Measurements from ENCODE around the gene MFSD12. TPM values are rescaled to one million over a fixed set of nuclear protein-coding genes. Genes with fewer than 3 reads are reported as not detected.

MFSD12 gene
- 65.1 TPM for polyA plus RNA-seq (2013, experiment 1 of 2; ENCODE audit: insufficient read length)
- 55.3 TPM for polyA plus RNA-seq (2013, experiment 2 of 2; ENCODE audit: insufficient read length)

DNA sequence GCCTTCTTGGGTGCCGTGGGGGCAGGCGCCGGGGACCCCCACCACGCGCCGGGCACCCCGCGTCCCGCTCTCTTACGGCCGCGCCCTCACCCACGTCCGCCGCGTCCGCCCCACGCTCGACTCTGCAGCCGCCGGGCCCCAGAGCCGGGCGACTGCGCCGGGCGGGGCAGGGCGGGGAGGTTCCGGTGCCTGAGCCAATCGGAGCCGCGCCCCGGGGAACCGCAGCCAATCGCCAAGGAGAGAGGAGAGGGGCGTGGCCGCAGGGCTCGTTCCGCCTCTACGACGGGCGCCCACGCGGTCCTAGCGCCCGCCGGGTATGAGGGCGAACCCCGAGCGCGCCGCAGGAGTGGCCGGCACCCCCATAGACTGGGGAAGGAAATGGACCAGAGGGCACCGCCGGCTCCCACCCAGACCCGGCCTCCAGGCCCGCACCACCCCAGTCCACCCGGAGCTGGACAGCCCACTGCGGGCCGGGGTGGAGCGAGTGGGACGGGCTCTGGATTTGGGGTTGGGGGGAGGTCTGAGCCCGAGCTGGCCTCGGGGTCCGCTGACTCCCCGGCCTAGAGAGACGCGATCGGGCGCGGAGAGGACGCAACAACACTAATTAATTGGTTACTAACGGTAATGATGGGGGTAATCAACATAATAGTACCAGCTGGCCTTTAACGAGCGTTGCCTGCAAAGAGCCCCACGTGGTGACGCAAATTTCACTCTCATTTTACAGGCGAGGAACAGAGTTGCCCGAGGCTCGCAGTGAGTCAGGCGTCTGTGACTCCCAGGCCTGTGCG, at the start of gene MFSD12:
MFSD12 (minus strand) TSS at position 126 of the 788 bp plus-strand sequence. CDS start 183 bp downstream, outside the sequence.
- peak; percentile 93 for DNase-seq

DNA sequence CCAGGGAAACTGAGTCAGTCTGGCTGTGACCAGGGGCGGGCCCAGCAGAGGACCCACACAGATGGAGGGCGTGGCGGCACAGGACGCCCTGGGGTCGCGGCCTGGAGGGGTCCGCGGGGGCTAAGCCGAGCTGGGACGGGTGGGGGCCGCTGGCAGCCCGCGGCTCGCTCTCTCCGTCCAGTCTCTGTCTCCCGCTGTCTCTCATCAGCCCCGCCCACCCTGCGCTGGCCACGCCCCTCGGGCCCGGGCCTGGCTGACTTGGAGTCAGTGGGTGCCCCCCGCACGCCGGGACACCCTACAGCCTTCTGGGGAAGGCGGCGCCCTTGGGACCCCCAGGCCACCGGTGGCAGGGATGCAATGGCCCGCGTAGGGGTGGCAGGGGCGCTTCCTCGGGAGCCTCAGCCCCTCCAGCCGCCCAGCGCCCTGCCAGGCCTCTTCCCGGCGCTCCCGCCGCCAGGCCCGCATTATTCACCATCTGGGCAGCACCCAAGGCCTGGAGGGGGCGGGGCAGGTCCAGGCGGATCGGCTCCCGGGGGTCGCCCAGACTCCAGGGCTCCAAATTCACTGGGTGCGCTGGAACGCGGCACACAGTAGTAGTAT, 49.4 kb upstream of the MFSD12 start, which contains the start of gene TBXA2R:
TBXA2R (minus strand) TSS at position 186 of the 600 bp plus-strand sequence. CDS start 6,241 bp downstream, outside the sequence.
- DNase-seq = peak; percentile 67

DNA sequence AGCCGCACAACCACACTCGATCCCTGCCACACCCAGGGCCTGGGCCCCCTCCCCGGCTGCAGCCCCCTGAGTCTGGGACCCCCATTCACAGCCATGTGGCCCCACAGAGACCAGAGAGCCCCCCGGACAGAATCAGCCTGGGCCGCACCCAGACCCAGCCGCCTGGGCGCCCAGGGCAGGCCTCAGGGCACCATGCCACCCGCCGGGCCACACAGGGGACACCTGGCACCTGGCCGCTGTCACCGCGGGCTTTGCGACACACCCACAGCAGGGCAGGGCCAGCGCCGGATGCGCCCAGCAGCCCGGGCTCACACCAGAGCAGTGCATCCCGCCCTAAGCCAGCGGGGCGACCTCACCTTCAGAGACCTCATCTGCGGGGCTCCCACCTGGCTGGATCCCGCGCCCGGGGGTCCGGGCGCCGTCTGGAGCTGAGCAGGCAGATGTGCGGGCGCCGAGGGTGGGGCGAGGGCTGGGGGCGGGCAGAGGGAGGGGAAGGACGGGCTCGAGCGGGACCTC, 48.8 kb upstream of the MFSD12 start:
- DNase-seq = no peak

DNA sequence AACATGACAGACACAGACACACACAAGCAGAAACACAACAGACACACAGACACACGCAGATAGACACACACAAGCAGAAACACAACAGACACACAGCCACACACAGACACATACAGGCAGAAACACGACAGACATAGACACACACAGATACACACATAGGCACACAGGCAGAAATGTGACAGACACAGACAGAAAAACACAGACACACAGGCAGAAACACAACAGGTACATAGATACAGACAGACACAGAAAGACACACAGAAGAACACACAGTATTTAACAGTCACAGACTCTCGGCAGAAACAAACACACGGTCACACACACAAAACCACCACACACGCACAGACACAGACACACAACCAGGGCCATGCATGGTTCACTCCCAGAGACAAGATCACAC, 48.4 kb upstream of the MFSD12 start:
- DNase-seq = no peak

DNA sequence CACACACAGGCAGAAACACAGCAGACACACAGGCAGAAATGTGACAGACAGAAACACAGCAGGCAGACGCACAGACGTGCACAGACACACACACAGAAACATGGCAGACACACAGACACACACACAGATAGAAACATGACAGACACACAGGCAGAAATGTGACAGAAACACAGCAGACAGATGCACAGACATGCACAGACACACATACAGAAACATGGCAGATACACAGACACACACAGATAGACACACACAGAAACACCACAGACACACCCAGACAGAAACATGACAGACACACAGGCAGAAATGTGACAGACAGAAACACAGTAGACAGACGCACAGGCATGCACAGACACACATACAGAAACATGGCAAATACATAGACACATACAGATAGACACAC, 48.0 kb upstream of the MFSD12 start:
- no peak for DNase-seq

DNA sequence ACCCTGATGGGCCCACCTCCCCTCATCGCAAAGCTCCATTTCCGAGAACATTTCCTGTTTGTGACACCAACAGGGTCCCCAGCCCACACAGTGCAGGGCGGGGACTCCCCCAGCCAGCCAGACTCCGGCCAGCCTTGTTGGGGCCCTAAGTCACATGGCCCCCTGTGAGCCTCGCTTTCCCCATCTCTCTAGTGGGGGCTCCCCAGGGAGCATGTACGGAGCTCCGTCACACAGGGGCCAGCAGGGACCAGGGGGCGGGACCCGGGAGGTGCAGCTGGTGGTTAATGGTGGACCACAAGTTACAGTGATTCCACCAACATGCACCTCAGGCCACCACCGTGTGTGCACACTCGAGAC, 47.6 kb upstream of the MFSD12 start:
- DNase-seq = no peak

DNA sequence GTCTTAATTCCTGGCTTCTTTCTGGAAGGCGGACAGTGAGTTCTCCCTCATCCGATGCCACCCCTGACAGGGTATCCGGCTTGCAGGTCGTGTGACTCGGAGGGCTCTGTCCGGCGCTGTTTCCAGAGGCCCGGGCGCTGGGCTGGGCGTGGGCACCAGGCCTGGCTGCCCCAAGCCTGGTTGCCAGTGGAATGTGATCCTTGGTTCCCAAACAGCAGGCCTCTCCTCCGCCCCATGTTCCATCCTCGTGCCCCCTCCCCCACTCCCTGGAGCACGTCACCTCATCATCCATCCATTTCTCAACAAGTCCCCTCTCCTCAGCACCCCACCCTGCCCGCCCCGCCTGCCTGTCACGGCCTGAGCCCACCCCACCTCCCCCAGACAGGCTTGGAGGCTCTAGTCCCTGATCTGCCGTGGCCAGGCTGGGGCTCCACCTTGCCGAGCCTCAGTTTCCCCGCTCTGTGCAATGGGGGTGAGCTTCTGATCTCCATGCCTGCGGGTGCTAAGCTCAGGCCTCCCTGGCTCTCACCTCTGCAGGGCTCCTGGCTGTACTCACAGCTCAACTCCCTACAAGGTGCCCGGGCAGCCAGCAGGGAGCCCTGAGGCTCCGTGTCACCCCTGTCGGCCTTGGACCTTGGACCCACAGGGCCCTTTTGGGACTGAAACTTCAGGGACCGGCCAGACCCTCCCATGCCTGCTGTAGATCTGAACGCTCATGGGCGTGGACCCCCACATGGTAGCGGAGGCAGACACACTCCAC, 47.0 kb upstream of the MFSD12 start:
- DNase-seq = no peak

DNA sequence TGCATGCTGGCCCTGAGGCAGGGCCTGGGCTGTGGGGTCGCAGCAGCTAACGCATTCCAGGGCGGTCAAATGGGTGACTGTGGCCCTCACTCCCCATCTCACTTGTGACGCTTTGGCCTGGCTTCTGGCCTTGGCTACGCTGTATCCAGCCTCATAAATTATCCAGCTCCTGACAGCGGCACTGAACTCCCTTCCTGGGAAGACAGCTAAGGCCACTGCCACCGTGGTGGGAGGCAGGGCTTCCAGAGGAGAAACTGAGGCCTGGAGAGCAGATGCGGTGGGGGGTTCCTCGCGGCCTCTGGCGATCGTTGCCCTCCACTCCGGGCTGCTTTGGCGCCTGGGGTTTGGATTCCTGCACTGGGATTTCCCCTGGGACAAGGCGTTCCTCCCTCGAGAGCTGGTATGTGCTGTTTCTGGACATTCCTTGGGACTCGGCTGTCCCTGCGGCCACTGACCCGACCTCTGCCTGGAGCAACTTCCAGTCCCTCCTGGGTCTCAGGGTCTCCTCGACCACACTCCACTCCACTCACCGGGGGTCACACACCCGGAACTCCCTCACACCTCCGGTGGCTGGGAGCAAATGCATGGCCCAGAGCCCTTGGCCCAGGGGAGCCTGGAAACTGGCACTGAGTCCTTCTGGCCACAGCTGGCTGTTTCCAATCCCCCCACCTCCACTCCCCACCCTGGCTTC, 45.9 kb upstream of the MFSD12 start:
- DNase-seq = no peak

DNA sequence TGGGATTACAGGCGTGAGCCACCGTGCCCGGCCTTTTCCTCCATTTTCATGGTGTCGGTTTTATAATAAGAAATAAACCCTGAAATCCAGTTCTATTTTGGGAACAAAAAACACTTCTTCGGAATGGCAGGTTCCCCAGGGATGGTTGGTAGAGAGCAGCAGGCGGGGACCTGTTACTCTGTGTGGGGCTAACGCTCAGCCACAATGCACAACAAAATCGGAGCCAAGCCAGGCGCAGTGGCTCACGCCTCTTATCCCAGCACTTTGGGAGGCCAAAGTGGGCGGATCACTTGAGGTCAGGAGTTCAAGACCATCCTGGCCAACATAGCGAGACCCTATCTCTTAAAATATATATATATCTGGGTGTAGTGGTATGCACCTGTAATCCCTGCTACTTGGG, 43.6 kb upstream of the MFSD12 start:
- DNase-seq = no peak

DNA sequence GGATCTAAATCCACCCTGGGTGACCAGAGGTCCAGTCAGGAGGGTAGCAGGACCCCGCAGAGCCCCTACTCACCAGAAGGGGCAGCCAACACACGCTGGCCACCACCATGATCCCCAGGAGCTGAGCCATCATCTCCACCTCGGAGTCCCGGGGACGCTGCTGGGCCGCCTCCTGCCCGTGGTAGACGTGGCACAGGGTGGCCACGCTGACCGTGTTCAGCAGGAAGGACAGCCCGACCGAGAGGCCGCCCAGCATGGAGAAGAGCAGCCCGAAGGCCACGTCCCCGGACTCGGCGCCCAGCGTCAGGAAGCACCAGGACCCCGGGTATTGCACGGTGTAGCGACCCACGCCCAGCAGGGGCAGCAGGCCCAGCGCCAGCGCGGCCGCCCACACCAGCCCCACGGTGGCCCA, 42.4 kb upstream of the MFSD12 start:
- no peak for DNase-seq

DNA sequence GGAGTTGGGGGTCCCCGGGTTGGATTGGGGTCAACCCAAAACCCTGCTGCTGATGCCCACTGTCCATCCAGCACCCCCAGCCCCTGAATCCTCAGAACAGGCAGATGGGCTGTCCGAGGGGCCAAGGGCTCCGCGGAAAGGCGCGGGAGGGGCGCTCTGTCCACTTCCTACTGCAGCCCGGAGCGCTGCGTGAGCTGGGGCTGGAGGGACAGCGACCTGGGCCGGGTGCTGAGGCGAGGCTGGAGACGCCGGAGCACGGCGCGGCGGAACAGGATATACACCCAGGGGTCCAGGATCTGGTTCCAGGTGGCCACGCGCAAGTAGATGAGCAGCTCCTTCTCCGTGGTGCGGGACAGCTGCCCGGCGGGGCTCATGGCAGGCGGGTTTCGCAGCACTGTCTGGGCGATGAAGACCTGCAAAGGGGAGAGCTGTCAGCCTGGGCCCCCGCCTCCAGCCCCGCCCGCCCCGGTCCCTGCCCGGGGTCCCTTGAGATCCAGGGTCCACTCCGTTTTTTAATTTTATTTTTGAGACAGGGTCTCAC, 38.2 kb upstream of the MFSD12 start:
- DNase-seq = no peak

DNA sequence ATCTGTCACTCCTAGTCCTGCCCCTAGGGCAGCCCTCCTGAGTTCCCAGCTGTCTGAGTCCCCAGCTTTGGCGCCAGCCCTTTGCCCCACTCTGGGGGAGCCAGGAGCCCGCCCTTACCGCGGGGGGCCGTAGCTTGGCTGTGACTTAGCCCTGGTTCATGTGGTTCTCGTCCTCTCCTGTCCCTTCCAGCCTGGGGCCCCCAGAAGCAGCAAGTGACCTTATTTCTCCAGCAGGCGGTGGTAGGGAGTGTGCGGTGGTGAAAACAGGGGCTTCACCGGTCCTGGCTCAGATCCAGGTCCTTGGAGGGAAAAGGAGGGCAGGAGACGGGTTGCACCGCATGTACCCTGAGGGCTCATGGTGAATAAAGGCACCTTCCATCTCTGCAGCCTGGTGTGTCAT, 35.8 kb upstream of the MFSD12 start:
- no peak for DNase-seq

DNA sequence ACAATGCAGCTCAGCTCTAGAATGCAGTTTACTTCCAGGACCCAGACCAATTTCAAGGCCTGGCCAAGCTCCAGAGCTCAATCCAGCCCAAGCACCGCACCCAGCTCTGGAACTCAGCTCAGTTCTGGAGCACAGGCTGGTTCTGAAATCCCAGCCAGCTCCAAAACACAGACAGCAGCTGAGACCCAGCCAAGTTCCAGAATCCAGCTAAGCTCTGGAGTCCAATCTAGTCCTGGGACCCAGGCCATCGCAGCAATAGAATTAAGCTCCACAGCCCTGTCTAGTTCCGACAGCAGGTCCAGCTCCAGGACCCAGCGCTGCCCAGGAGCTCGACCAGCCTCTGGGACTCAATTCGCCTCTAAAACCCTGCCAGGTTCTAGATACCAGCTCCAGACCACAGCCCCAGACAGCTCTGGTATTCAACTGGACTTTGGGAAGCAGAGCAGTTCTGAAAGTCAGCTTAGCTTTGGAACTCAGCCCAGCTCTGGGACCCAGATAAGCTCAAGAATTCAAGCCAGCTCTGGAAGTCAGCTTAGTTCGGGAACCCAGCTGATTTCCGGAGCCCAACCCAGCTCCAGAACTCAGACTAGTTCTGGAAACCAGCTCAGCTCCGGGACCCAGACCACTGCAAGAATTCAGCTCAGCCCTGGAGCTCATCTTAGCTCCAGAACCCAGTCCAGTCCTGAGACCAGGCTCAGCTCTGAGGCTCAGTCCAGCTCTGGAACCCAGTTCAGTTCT, 34.7 kb upstream of the MFSD12 start:
- DNase-seq = no peak

DNA sequence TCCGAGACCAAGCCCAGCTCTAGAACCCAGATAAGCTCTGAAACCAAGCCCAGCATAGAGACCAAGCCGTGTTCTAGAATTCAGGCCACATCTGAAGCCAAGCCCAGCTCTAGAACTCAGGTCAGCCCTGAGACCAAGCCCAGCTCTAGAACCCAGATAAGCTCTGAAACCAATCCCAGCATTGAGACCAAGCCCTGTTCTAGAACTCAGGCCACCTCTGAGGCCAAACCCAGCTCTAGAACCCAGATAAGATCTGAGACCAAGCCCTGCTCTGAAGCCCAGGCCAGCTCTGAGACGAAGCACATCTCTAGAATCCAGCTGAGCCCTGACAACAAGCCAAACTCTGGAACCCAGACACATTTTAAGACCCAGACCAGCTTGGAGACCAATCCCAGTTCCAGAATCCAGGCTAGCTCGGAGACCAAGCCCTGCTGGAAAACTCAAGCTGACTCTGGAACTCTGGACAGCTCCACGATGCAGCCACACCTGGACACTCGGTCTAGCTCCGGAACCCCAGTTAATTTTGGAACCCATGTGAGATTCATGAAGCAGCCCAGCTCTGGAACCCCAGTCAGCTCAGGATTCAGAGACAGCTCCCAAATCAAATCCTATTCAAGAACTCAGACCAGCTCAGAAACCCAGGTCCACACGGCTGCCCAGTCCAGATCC, 33.7 kb upstream of the MFSD12 start:
- DNase-seq = no peak

DNA sequence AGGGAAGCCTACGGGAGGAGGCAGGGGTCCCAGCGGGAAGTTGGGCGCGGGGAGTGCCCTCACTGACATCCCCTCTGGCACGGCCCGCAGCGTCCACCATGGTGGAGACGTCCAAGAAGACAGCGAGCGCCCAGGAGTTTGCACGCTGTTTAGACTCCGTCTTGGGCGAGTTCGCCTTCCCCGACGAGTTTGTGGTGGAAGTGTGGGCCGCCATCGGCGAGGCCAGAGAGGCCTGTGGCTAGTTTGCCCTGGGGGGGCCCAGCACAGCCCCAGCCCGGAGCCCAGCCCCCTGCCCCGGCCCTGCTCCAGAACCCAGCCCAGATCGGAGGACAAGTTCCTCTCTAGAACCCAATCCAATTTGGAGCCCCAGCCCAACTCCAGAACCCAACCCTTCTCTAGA, 32.6 kb upstream of the MFSD12 start:
- DNase-seq = no peak

DNA sequence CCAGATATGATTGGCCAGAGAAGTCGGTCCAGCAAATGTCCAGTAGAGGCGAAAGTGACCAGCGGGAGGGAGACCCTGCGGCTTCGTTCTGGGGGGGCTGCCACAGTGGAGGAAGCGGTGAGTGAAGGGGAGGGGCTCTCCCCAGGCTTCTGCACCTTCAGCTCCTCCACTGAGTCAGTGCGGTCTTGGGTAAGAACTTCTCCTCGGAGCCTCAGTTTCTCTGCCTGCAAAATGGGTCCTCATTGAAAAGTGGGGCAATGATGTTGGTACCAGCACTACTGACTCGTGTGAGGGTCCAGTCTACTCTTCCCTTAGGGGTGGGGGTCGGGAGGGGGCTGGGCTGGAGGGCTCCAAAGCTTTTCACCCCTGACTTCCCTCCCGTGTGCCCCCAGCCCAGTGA, 32.1 kb upstream of the MFSD12 start:
- DNase-seq = no peak

DNA sequence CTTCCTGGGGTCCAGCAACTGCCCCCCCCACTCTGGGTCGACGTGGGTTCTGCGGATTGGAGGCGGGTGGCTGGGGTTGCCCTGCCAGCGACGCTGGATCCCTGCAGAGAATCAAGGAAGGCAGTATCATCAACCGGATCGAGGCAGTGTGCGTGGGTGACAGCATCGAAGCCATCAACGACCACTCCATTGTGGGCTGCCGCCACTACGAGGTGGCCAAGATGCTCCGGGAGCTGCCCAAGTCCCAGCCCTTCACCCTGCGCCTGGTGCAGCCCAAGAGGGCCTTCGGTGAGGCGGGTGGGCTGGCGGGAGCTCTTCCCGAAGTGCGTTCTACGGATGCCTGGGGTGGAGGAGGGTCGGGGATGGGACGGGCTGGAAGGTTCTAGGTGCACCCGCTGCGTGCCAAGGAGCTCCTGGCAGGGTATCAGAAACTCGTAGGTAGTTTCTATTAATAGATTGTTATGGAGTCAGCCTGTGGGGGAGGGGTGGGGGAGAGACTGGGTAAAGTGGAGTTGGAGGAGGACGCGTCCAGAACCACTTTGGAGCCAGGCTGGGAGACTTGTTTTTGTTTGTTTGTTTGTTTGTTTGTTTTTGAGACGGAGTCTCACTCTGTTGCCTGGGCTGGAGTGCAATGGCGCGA, 29.4 kb upstream of the MFSD12 start:
- no peak for DNase-seq

DNA sequence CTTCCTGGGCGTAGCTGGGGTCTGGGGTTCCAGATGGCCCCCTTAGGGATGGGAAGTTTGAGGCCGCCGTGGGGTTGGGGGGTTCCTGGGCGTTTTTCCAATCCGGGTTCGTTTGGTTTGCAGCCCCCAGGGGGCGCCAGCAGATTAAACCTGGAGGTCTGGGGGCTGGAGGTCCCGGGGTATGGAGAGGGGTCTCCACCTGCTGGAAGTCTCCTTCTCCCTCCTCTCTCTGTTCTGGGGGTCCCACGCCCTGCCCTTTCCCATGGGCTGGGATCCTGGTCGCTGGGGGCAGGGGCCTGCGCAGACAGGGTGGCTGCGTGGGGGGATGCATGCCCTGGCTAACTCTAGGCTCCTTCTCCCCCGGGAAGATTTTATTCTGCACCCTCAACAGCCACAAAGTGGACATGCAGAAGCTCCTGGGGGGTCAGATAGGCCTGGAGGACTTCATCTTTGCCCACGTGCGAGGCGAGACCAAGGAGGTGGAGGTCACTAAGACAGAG, 28.8 kb upstream of the MFSD12 start:
- no peak for DNase-seq

DNA sequence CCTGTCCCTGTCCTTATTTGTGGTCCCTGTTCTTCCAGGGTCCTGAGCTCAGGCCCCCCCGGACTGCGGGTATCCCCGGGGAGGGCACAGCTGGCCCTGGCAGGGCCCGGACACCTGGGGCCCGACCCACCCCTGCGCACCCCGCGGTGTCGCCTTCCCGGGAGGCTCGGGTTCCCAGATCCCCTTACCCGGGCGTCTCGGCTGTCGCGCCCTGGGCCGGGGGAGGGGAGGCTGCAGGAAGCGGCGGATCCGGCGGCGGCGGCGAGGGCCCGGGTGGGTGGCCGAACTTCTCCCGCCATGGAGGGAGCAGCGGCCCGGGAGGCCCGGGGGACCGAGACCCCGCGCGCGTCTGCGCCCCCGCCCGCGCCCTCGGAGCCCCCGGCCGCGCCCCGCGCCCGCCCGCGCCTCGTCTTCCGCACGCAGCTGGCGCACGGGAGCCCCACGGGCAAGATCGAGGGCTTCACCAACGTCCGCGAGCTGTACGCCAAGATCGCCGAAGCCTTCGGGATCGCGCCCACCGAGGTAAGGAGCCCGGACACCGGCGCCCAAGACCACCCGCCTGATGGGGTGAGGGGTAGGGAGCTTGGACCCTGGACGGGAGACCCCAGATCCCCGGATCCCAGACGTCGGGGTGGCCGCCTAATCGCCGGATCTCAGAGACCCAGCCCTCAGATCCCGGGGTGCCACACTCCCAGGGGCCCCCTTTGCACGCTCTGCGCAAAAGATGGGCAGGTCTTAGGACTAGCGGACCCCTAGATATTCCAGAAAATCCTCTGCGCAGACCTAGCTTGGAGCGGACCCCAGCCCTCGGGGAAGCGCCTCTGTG, 28.1 kb upstream of the MFSD12 start, which contains the start of gene GIPC3:
GIPC3 (plus strand) TSS at position 178 of the 826 bp plus-strand sequence; CDS start at position 298, 120 bp downstream.
- no peak for DNase-seq
